Activated naive CD4-positive, alpha-beta T cell treated with anti-CD3 and anti-CD28 coated beads for 36 hours (primary cell): ENCODE data around the gene LIMS1. TPM values are rescaled to one million over a fixed set of nuclear protein-coding genes. Genes with fewer than 3 reads are reported as not detected.
"Not testable (repeated sequence)": the region's sequence is repeated elsewhere in the genome, so short reads cannot be mapped to it uniquely, and the experiment has no call there.

ENCODE experiments used
- CTCF ChIA-PET: fragments of 350-600 bp; sonication (Branson Sonifier 250); formaldehyde crosslinking; loops from one replicate; lab custom pipeline; 2021; ENCODE audit warnings: antibody characterized with exemption; lab: Charles Lee
- DNase-seq: peaks from one replicate; pipeline ENCODE4 v3.0.0-alpha.2; 2020
- H3K27ac Mint-ChIP-seq: one replicate; pipeline ENCODE4 v1.8.0; 2021; ENCODE audit warnings: mild to moderate bottlenecking, mixed read lengths
- H3K27me3 Mint-ChIP-seq: one replicate; pipeline ENCODE4 v1.8.0; 2021; ENCODE audit warnings: low read depth, mixed read lengths
- H3K36me3 Mint-ChIP-seq: one replicate; pipeline ENCODE4 v1.8.0; 2021; ENCODE audit warnings: low read depth, mixed read lengths
- H3K4me1 Mint-ChIP-seq: one replicate; pipeline ENCODE4 v1.8.0; 2021; ENCODE audit warnings: low read depth, mixed read lengths
- H3K4me3 Mint-ChIP-seq: one replicate; pipeline ENCODE4 v1.8.0; 2021; ENCODE audit warnings: mild to moderate bottlenecking, moderate library complexity, mixed read lengths
- H3K9me3 Mint-ChIP-seq: one replicate; pipeline ENCODE4 v1.8.0; 2021; ENCODE audit warnings: mixed read lengths
- intact Hi-C: fragments of 100-400 bp; cut with micrococcal nuclease; formaldehyde crosslinking; loops from one replicate; pipeline ENCODE4 v1.15.1; 2023
- total RNA-seq, 2 experiments: library from RNA; stranded (reverse); gene quantifications; one replicate each; pipeline ENCODE4 v1.2.3, GENCODE V29; 2021

Gene LIMS1
- total RNA-seq, result 10 to 100 TPM; 43.8 to 47.1 TPM

DNA sequence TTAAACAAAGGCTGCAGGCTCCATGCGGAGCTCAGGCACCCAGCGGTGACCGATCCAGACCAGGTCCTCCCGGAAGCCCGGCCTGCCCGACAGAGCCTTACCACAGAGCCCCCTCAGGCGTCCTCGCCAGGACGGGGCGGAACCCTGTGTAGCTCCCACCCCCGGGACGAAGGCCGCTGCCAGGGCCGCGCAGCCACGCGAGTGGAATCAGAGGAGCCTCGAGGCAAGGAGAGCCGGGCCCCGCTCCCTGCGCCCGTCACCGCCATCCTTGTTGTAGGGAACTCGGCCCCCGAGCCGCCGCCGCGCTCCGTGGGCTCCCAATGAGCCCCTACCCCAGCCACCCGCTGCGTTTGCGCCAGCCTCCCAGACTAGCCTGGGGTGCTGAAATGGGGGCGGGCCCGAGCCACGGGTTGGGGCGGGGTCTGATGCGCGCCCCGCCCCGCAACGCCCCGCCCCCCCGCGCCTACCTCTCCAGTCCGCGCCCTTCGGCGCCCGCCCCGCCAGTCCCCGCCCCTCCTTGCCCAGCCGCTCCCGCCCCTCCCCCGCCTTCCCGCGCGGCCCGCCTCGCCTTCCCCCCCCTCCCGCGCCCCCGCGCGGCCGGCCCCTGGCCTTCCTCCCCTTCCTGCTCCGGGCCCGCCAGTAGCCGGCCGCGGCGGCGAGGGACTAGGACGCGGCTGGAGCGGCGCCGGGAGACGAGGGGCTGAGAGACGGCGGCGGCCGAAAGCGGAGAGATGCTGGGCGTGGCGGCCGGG, at the start of gene LIMS1:
LIMS1 (plus strand) TSS at position 639 of the 752 bp plus-strand sequence; CDS start at position 732, 93 bp downstream.
- CTCF ChIA-PET, result interaction anchor here (0.6 to 1.2 kb wide), 6 partner anchors 50 to 472 kb away, joined by 3 to 7 read pairs (median 3); no protein-coding TSS in a partner anchor

DNA sequence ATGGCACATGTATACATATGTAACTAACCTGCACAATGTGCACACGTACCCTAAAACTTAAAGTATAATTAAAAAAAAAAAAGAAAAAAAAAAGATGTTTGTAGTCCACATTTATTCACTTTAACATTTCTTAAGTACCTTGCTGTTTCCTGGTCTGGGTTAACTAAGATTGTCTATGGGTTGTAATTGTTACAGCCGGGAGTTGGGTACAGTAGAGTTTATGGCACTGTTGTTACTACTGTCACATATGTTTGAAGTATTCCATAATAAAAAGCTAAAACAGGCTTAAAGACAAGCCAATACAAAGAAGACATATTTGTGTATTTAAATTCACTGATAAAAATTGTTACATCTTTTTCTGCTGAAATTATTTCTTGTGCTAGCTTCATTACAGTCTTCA, 49.0 kb upstream of the LIMS1 start:
- CTCF ChIA-PET, result no interaction called here
- no peak for DNase-seq
- peaks cover 32% of the 10 kb centered on the region for H3K36me3 Mint-ChIP-seq
- no peaks in the 10 kb centered on the region for H3K9me3 Mint-ChIP-seq
- H3K4me3 Mint-ChIP-seq, result no peak overlapping the region
- H3K27ac Mint-ChIP-seq, result no peak overlapping the region
- intact Hi-C loops, result no loop called here
- peaks cover 6% of the 10 kb centered on the region for H3K4me1 Mint-ChIP-seq
- no peaks in the 10 kb centered on the region for H3K27me3 Mint-ChIP-seq

More for the DNA sequence above, at the start of gene LIMS1:
- no peaks in the 10 kb centered on the region for H3K27me3 Mint-ChIP-seq
- peak within 1 kb of the TSS; percentile 82 for H3K27ac Mint-ChIP-seq
- no peaks in the 10 kb centered on the region for H3K9me3 Mint-ChIP-seq
- no peaks in the 10 kb centered on the region for H3K36me3 Mint-ChIP-seq
- intact Hi-C loops, result loop anchor here (1.0 to 10.0 kb wide), 8 partner anchors 41 to 498 kb away; partner anchors contain the start of genes EDAR, GCC2 and RANBP2
- peaks cover 31% of the 10 kb centered on the region for H3K4me1 Mint-ChIP-seq
- peak within 1 kb of the TSS; percentile 96 for H3K4me3 Mint-ChIP-seq
- DNase-seq, result peak; percentile 89

- CTCF ChIA-PET, result no interaction called here
- peaks cover 23% of the 10 kb centered on the region for H3K36me3 Mint-ChIP-seq
- no peak overlapping the region for H3K4me3 Mint-ChIP-seq
- no peaks in the 10 kb centered on the region for H3K9me3 Mint-ChIP-seq
- DNase-seq, result no peak
- intact Hi-C loops, result loop anchor here (5.0 kb wide), 1 partner anchor 92 kb away; no protein-coding TSS in a partner anchor
- no peak overlapping the region for H3K27ac Mint-ChIP-seq
- H3K4me1 Mint-ChIP-seq, result peaks cover 18% of the 10 kb centered on the region
- no peaks in the 10 kb centered on the region for H3K27me3 Mint-ChIP-seq
Measured at GRCh38 chr2:108490506-108491122, 43.7 kb upstream of the LIMS1 start.

DNA sequence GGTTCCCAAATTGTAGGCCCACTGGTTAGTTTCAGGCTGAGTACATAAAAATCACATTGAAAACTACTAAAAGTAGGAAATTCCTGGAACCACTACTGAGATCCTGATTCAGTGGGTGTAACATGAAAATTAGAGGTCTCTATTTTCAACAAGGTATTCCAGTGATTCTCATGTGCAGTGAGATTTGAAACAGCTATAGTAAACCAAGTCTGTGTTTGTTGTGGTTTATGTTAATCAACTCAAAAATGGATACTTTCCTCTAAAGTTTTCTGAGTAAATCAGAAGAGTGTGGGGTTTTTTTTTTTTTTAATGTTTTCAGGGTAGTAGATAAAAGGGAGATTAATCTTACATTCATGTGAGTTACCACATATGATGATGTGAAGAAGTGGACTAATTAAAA, 42.4 kb upstream of the LIMS1 start:
- no peak for DNase-seq
- peaks cover 23% of the 10 kb centered on the region for H3K36me3 Mint-ChIP-seq
- H3K4me3 Mint-ChIP-seq, result no peak overlapping the region
- CTCF ChIA-PET, result no interaction called here
- peaks cover 18% of the 10 kb centered on the region for H3K4me1 Mint-ChIP-seq
- H3K9me3 Mint-ChIP-seq, result no peaks in the 10 kb centered on the region
- H3K27me3 Mint-ChIP-seq, result no peaks in the 10 kb centered on the region
- intact Hi-C loops, result loop anchor here (2.0 to 5.0 kb wide), 2 partner anchors 43 to 90 kb away; partner anchors contain the start of gene LIMS1
- peak overlapping the region; percentile 56 for H3K27ac Mint-ChIP-seq

GRCh38 chr2:108492364-108492763, 41.9 kb upstream of the LIMS1 start:
- H3K27ac Mint-ChIP-seq, result peak overlapping the region; percentile 11
- H3K36me3 Mint-ChIP-seq, result peaks cover 24% of the 10 kb centered on the region
- H3K4me3 Mint-ChIP-seq, result no peak overlapping the region
- H3K27me3 Mint-ChIP-seq, result no peaks in the 10 kb centered on the region
- peaks cover 18% of the 10 kb centered on the region for H3K4me1 Mint-ChIP-seq
- no peak for DNase-seq
- intact Hi-C loops, result loop anchor here (2.0 to 5.0 kb wide), 2 partner anchors 42 to 90 kb away; partner anchors contain the start of gene LIMS1
- CTCF ChIA-PET, result no interaction called here
- no peaks in the 10 kb centered on the region for H3K9me3 Mint-ChIP-seq

DNA sequence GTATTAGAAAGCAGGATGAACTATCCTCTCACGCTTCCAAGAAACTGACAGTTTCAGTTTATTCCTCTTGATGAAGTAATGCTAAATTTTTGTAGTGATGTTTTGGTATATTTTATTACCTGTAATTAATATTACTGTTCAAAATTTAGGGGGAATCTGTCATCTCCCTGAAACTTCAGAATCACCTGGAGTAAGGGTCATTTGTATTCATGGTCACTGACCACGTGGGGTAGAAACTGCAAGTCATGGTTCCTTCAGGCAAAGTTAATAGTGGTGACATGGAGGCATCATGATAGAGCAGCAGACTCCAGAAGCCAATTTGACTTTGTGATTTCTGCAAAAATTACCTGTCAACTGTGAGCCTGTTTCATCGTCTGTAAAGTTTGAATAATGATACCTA, 38.1 kb upstream of the LIMS1 start:
- H3K27me3 Mint-ChIP-seq, CTCF ChIA-PET, H3K27ac Mint-ChIP-seq, intact Hi-C loops, H3K4me3 Mint-ChIP-seq, DNase-seq, H3K9me3 Mint-ChIP-seq: not testable (repeated sequence)
- Mint-ChIP-seq H3K36me3 (peaks cover 20% of the 10 kb centered on the region), H3K4me1 (peaks cover 14% of the 10 kb centered on the region)

GRCh38 chr2:108507620-108508019, 26.6 kb upstream of the LIMS1 start:
- H3K27me3 Mint-ChIP-seq, CTCF ChIA-PET, intact Hi-C loops, DNase-seq, H3K4me3 Mint-ChIP-seq, H3K27ac Mint-ChIP-seq, H3K4me1 Mint-ChIP-seq, H3K9me3 Mint-ChIP-seq: not testable (repeated sequence)
- H3K36me3 Mint-ChIP-seq, result peaks cover 14% of the 10 kb centered on the region

DNA sequence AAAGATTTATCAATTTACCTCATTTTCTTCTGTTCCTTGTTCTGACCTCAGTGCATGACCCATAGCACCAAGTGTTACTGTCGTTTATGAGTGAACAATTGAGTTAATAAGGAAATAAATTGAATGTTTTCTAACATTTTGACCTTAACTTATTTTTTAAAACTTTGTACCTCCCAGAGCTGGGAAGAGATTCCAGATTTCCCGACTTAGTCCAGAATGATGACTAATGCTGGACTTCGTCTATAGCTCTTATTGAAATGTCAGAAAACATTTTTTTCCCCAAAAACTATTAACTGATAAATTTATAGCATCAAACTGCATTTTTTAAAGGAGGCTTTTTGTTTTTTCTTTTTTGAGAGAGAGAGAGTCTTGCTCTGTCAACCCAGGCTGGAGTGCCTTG, 21.8 kb upstream of the LIMS1 start:
- H3K4me1 Mint-ChIP-seq, CTCF ChIA-PET, H3K27ac Mint-ChIP-seq, H3K27me3 Mint-ChIP-seq, intact Hi-C loops, H3K36me3 Mint-ChIP-seq, DNase-seq, H3K4me3 Mint-ChIP-seq, H3K9me3 Mint-ChIP-seq: not testable (repeated sequence)

DNA sequence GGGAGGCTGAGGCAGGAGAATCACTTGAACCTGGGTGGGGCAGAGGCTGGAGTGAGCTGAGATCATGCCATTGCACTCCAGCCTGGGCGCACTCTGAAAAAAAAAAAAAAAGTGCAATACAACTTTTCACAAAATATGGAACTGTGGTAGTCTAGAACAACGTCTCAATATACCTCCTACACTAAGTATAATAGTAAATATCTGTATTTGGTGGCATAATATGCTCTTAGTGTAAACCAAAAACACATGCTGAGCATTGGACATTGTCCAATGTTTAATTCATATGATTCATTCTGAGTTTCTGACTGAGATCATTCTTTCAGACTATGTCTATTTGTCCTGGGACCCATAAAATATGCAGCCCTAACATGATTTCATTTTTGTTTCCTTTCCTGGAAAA, 19.8 kb upstream of the LIMS1 start:
- DNase-seq, H3K36me3 Mint-ChIP-seq, H3K27me3 Mint-ChIP-seq, H3K27ac Mint-ChIP-seq, CTCF ChIA-PET, H3K4me3 Mint-ChIP-seq, H3K4me1 Mint-ChIP-seq, intact Hi-C loops: not testable (repeated sequence)
- H3K9me3 Mint-ChIP-seq, result peaks cover 12% of the 10 kb centered on the region

- H3K27ac Mint-ChIP-seq, intact Hi-C loops, H3K4me3 Mint-ChIP-seq, H3K36me3 Mint-ChIP-seq, DNase-seq, H3K9me3 Mint-ChIP-seq, CTCF ChIA-PET, H3K4me1 Mint-ChIP-seq, H3K27me3 Mint-ChIP-seq: not testable (repeated sequence)
Measured at GRCh38 chr2:108524688-108525087, 9.6 kb upstream of the LIMS1 start.

DNA sequence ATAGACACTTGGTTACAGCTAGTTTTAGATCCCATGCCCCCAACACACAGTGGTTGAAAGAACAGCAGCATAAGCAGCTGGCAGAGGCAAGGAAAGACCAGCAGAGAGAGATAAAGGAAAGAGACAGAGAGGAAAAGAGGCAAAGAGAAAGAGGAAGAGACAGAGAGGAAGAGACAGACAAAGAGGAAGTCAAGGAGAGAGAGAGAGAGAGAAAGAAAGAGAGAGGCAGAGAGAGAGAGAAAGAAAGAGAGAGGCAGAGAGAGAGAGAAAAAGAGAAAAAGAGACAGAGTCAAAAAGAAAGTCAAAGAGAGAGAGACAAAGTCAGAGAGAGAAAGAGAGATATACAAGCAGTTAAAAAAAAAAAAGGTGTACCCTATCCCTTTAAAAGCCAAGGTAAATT, 9.0 kb upstream of the LIMS1 start:
- H3K9me3 Mint-ChIP-seq, H3K4me1 Mint-ChIP-seq, H3K4me3 Mint-ChIP-seq, intact Hi-C loops, DNase-seq, H3K36me3 Mint-ChIP-seq, H3K27ac Mint-ChIP-seq, CTCF ChIA-PET, H3K27me3 Mint-ChIP-seq: not testable (repeated sequence)

DNA sequence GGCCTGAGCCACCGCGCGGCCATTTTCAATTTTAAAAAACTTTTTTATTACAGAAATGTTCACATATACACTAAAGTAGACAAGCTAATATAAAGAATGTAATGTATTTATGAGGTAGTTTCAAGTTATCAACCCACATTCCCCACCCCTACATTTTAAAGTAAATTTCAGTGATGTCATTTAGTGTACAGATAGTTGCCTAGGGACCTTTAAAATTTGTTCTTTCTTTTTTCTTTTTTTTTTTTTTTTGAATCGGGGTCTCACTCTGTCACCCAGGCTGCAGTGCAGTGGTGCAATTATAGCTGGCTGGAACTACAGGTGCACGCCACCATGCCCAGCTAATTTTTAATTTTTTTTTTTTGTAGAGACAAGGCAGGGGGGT, 2.6 kb upstream of the LIMS1 start:
- Mint-ChIP-seq H3K27ac (no peak overlapping the region), H3K36me3 (no peaks in the 10 kb centered on the region), H3K9me3 (no peaks in the 10 kb centered on the region), H3K4me1 (peaks cover 24% of the 10 kb centered on the region), H3K4me3 (no peak overlapping the region), H3K27me3 (no peaks in the 10 kb centered on the region)
- CTCF ChIA-PET, result interaction anchor here (0.6 kb wide), 1 partner anchor 59 kb away, joined by 3 read pairs; no protein-coding TSS in a partner anchor
- DNase-seq, result no peak
- intact Hi-C loops, result loop anchor here (5.0 to 10.0 kb wide), 2 partner anchors 453 to 501 kb away; partner anchors contain the start of gene EDAR
